Choroid plexus epithelial cell (primary cell): ENCODE results near the gene PAX5.
A peak's percentile ranks its signal among the peaks of the same experiment; 100 is the strongest.

Experiments
- DNase-seq: peaks from one replicate; pipeline ENCODE4 v3.0.0-alpha.2; 2010; ENCODE audit warnings: low read depth
- H3K4me3 ChIP-seq: 2 replicates; pipeline ENCODE4 v1.5.1; 2011; ENCODE audit warnings: low read depth, mild to moderate bottlenecking, control low read depth, low read length, moderate library complexity
- TF ChIP-seq, protein P1 (sequence below): conservative IDR thresholded peaks from 2 replicates; pipeline ENCODE4 v1.5.1; 2011; ENCODE audit warnings: low read depth, mild to moderate bottlenecking, control low read depth, inconsistent platforms, low read length, moderate library complexity

PAX5 gene

DNA sequence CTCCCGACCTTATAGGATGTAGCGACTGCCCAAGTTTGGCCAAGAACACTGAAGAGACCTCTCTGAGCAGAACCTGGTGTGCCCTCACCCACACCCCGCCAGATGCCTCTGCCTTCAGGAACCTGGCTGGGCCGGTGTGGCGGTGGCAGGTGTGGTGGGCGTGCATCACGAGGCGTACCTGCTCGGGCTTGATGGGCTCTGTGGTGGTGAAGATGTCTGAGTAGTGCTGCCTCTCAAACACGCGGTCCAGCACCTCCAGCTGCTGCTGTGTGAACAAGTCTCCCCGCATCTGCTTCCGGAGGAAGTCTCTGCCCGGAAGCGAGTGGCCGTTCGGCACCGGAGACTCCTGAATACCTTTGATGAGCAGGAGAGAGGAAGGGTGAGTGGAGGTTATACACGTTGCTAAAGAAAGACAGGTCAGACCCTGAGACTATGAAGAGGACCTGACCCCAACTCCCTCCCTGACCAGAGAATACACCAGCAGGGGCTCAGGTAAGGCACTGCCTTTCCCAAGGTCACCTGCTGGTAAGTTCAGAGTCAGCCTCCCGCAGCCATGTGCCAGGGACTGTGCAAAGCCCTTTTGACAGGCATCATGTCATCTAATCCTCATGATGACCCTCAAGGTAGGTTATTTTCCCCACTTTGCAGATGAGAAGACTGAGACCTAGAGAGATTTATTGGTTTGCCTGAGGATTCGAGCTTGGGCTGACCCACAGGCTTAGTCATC lies 67.5 kb downstream of the PAX5 start:
- no peak for DNase-seq
- TF ChIP-seq, protein P1, sequence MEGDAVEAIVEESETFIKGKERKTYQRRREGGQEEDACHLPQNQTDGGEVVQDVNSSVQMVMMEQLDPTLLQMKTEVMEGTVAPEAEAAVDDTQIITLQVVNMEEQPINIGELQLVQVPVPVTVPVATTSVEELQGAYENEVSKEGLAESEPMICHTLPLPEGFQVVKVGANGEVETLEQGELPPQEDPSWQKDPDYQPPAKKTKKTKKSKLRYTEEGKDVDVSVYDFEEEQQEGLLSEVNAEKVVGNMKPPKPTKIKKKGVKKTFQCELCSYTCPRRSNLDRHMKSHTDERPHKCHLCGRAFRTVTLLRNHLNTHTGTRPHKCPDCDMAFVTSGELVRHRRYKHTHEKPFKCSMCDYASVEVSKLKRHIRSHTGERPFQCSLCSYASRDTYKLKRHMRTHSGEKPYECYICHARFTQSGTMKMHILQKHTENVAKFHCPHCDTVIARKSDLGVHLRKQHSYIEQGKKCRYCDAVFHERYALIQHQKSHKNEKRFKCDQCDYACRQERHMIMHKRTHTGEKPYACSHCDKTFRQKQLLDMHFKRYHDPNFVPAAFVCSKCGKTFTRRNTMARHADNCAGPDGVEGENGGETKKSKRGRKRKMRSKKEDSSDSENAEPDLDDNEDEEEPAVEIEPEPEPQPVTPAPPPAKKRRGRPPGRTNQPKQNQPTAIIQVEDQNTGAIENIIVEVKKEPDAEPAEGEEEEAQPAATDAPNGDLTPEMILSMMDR, result no peak
- no peak overlapping the region for H3K4me3 ChIP-seq

DNA sequence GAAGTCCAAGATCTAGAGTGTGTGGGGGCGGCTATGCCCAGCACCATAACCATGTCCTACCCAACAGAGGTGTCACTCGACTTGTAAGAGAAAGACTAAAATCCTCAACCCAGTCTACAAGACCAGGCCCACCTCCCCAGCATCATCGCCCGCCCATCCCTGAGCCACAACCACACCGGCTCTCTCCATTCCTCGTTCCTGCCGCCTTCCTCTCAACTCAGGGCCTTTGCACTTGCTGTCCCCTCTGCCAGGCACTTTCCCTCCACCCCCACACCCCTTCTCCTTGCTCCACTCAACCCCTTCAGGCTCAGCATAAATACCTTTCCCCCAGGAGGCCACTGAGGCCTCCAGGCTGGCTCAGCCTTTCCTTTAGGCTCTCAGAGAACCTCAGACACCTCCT lies 69.3 kb downstream of the PAX5 start:
- no peak overlapping the region for H3K4me3 ChIP-seq
- TF ChIP-seq, protein P1, result no peak
- DNase-seq, result no peak

DNA sequence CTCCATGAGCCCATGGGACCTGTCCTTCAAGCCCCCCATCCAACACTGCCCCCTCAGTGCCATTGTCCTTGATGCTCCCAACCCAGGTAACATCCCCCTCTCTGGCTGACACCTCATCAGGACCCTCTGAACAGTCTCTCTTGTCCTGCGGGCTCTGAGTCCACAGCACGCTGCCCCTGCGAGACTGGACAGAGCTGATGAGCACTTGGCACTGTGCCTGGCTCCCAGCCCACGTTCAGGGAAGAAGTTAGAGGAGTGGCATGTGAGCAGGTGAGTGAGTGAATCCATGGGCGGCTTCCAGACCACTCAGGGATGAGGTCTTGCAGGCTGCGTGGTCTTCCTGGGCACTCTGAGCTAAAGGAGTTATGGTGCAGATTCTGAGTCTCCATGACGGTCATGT lies 70.7 kb downstream of the PAX5 start:
- no peak for DNase-seq
- TF ChIP-seq, protein P1, result no peak
- H3K4me3 ChIP-seq, result no peak overlapping the region

DNA sequence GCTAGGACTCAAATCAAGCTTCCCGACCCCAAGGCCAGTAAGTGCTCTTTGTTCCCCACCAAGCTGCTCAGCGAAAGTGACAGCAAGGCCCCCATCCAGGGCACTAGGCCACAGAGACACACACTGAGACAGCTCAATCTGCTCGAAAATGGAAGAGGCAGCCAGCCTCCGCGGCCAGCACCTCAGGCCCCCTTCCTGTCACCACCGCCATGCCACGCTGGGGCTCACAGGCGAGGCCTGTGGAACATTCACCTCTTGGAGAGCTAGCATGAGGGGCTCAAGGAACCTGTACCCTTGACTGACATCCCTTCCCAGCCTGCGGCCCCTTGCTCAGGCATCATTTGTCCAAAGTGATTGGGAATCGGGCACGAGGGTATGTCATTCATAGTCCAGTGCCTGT lies 71.4 kb downstream of the PAX5 start:
- TF ChIP-seq, protein P1, result no peak
- no peak overlapping the region for H3K4me3 ChIP-seq
- DNase-seq, result no peak

DNA sequence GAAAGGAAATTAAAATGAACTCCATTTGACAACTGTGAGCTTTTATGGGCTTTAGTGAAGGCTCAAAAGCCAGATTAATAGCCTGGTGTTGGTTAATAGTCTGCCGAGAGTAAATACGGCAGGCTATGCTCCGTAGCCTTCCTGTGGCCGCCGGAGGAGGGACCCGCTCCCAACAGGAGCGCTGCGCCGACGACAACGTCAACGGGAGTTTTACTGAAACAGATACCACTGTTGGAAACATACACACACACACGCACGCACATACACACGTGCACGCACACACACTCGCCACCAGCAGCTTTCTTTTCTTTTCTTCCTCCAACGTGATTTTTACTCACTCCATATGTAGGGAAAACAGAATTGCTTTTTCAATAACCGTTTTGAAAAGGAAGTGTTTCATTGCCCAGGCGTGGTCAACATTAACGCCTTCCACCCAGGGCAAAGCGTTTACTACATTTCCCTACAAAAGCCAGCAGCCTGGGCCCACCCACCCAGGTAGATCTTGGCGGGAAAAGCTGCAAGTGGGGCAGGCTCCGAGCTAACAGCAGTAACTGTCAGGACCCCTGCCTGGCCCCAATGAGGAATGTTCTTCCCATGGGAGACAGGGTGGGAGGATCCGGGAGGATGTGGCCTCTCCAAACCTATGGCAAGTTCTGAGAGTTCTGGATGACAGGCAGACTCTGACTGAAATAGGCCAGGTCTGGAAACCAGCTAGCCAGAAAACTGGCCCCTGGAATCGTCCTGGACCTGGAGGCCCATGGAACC lies 72.3 kb downstream of the PAX5 start:
- DNase-seq, result peak; percentile 11
- TF ChIP-seq, protein P1, result no peak
- H3K4me3 ChIP-seq, result no peak overlapping the region

DNA sequence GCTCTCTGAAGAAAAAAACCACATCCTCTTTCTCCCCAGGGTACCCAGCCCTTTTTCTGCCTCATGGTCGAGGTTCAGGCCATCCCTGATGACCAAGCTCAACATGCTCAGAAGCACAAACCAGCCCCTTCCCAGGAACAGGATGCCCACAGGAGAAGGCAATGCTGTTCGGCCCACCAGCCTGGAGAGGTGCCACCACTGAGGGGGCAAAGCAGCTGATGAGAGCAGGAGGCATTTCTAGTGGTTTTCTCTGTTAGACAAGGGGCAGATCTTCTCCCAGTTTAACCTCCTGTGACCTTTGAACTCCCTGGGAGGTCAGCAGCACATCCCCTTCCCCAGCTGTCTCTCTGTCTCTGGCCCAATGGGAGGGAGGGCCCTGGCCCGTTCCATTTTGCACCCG lies 73.0 kb downstream of the PAX5 start:
- no peak overlapping the region for H3K4me3 ChIP-seq
- TF ChIP-seq, protein P1, result no peak
- DNase-seq, result no peak
